Fibroblast of mammary gland (primary cell): ENCODE results near the gene PLOD2.

ENCODE experiments used
- DNase-seq: peaks from one replicate; pipeline ENCODE4 v3.0.0-alpha.2; 2010; ENCODE audit warnings: low read depth
- H3K4me3 ChIP-seq: 2 replicates; pipeline ENCODE4 v1.5.1; 2011; ENCODE audit warnings: low read depth, mild to moderate bottlenecking, low read length, moderate library complexity; ENCODE audit not compliant: control insufficient read depth
- TF ChIP-seq, protein P1 (sequence below): conservative IDR thresholded peaks from 2 replicates; pipeline ENCODE4 v1.5.1; 2011; ENCODE audit warnings: low read depth, low read length, inconsistent platforms; ENCODE audit not compliant: control insufficient read depth, insufficient read depth

Gene PLOD2

DNA sequence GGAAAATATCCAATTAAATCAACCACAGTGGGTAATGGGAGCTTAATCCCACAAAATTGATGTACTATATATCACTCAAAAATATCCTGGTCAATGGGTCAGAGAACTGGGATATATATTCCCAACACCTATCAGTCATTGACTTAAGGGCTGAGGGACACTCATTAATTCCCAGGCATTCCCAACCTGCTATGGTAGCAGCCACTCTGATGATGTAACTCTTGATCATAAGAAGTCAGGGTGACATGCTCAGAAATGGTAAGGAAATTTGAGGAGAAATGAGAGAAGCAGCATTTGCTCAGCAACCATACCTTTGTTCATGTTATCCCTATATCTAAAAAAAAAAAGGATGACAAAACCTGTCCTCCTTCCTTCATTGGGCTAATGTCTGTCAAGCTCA is 3.1 kb upstream of the PLOD2 start:
- TF ChIP-seq, protein P1, sequence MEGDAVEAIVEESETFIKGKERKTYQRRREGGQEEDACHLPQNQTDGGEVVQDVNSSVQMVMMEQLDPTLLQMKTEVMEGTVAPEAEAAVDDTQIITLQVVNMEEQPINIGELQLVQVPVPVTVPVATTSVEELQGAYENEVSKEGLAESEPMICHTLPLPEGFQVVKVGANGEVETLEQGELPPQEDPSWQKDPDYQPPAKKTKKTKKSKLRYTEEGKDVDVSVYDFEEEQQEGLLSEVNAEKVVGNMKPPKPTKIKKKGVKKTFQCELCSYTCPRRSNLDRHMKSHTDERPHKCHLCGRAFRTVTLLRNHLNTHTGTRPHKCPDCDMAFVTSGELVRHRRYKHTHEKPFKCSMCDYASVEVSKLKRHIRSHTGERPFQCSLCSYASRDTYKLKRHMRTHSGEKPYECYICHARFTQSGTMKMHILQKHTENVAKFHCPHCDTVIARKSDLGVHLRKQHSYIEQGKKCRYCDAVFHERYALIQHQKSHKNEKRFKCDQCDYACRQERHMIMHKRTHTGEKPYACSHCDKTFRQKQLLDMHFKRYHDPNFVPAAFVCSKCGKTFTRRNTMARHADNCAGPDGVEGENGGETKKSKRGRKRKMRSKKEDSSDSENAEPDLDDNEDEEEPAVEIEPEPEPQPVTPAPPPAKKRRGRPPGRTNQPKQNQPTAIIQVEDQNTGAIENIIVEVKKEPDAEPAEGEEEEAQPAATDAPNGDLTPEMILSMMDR, result no peak
- no peak overlapping the region for H3K4me3 ChIP-seq
- DNase-seq, result peak; percentile 43

DNA sequence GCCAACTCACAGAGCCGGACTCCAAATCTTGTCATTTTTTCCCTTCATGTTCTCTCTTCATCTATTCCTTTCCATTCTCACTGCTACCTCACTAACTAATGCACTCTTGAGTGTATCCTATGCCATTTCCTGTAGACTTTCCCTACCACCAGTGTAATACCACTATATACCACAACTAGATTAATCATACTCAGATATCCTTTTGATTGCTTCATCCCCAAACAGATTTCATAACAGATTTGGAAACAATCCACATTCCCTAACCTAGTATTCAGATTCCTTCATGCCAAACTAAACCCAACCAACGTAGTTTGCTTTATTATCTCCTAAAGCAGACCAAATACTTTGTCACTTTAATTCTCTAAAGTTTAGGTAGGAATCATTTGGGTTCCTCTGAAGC is 2.6 kb upstream of the PLOD2 start:
- H3K4me3 ChIP-seq, result no peak overlapping the region
- TF ChIP-seq, protein P1, result peak; percentile 20
- peak; percentile 97 for DNase-seq

DNA sequence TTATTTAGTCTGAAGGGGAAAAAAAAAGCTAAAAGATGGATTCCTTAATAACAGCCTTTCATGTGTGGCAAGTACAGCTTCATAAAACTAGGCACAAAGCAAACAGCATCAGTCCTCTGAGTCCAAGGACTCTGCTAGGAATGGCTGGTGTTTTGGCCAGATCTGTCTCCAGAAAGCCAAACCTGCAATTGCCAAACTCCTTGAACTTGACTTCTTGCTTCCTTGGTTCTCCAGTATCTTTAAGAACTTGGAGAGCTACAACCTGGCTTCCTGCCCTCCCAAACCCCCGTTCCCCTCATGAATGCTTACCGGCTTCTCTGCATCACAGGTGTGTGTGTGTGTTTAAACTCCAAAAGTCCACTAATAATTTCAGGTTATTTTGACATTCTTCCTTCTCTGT is 1.6 kb upstream of the PLOD2 start:
- peak overlapping the region; percentile 23 for H3K4me3 ChIP-seq

DNA sequence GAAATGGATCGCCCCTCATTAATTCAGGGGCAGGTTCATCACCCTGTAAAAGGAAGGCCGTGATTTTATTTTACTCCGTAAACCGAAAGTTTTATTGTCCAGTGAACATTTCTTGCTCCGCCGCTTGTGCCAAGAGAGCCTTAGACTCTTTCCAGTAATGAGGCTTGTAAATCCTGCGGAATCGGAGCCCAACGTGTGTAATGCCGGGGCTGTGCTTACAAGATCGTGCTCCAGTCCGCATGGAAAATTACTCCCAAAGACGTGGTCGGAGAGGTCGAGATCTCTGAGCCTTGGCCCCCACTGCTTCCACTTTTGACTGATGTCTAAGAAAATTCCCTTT is 649 bp upstream of the PLOD2 start:
- peak overlapping the region; percentile 87 for H3K4me3 ChIP-seq
- DNase-seq, result peak; percentile 67

More for the DNA sequence above, 1.6 kb upstream of the PLOD2 start:
- TF ChIP-seq, protein P1, result no peak
- peak; percentile 43 for DNase-seq

DNA sequence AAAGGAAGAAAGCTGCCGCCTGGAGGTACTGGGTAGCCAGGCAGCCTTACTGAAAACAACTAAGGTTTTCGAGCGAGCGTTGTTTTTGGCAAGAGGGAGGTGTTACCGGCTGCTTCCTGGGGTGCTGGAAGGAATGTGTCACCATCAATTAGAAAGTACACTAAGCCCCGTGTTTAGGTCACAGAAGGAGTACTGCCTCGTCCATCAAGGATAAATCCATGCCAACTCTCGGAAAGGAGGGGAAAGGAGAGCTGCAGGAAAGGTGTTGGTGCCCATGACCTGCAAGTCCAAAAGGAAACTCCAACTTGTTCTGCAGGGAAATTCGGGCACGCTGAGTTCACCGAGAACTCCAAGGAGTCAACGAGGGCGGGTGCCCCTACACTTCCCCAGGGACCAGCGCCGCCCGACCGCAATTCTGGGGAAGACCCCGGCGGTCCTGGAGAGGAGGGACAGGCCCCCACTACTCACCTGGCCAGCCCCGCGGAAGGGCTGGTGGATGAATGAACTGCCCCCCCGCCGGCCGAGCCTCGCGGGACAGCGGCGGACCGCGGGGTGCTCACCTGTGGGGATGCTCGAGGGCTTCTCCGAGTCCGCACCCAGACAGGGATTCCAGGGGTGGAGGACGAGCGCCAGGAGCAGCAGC is 542 bp downstream of the PLOD2 start:
- DNase-seq, result peak; percentile 86
- TF ChIP-seq, protein P1, result peak; percentile 72
- peak overlapping the region; percentile 87 for H3K4me3 ChIP-seq

More for the DNA sequence above, 649 bp upstream of the PLOD2 start:
- TF ChIP-seq, protein P1, result no peak

DNA sequence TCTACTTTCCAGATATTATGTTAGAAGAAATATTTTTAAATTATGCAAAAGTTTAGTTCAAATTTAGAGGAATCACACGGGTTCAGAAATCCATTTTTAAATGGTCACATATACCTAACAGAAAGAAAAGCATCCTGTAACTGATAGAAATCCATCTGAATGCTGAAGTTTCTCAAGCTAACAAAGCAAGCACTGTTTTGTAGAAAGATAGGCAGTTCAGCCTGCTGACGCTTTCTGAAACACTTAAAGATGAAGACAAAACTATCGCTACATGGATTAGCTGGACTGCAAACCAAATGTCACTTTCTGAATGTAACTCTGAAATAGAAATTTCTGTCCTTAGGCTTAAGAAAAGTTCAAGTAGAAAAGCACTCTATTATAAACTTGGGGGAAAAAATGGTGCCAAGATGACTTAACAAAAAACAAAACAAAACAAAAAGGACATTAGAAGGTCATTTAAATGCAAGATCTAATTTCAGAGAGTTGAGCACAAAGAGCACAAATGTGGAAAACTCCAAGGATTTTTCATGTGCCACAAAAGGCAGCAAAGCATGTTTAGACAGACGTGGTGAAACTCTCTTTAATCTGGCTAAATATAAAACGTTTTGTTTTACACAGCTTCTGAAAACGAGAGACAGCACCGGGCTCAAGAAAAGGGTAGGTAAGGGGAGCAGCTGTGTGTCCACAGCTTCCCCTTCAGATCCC is 1.2 kb downstream of the PLOD2 start:
- H3K4me3 ChIP-seq, result peak overlapping the region; percentile 87
- TF ChIP-seq, protein P1, result no peak
- DNase-seq, result no peak
